ENCODE measurements around the gene STRADB.
"Not testable (repeated sequence)": the region's sequence is repeated elsewhere in the genome, so short reads cannot be mapped to it uniquely, and the experiment has no call there.

Gene STRADB

GRCh38 chr2:201432621-201433393 lies 18.7 kb upstream of the STRADB start:
- no peak overlapping the region for H3K4me3 ChIP-seq (ENCODE audit: low read depth, low read length)
- H3K36me3 ChIP-seq (ENCODE audit: control insufficient read depth, insufficient read depth, low read length) = no peaks in the 10 kb centered on the region
- no peaks in the 10 kb centered on the region for H3K27me3 ChIP-seq (ENCODE audit: control insufficient read depth, insufficient read depth, low read length)
- H3K4me1 ChIP-seq (ENCODE audit: control insufficient read depth, insufficient read depth, low read length) = no peaks in the 10 kb centered on the region
- no peaks in the 10 kb centered on the region for H3K9me3 ChIP-seq (ENCODE audit: control insufficient read depth, insufficient read depth, low read length)
- no peak overlapping the region for H3K9ac ChIP-seq (ENCODE audit: low read depth, low read length)

DNA sequence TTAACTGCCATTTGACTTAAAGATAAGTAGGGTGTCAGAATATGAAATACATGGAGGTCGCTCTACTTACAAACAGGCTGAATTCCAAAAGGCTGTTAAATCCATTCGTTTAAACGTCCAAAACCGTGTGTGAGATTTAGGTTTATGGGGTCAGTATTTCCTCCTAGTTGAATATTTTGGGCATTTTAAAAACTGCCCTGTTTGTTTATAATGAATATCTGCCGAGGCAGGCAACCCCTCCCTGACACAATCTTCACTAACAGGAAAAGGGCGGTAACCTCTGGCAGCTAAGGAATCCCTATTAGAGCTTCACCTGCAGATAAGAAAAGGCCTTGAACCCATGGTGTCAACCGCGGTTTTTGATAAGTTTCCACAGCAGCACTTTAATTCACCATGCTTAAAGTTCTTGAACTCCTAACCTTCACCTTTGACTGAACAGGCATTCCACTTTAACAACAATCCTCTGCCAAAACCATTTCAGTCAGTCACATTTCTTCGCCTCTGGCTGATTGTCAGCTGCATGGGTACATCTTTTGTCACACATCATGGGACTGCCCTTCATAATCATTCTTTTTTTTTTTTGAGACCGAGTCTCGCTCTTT lies 18.0 kb upstream of the STRADB start:
- no peaks in the 10 kb centered on the region for H3K9me3 ChIP-seq (ENCODE audit: control insufficient read depth, insufficient read depth, low read length)
- H3K4me3 ChIP-seq (ENCODE audit: low read depth, low read length) = no peak overlapping the region
- H3K27me3 ChIP-seq (ENCODE audit: control insufficient read depth, insufficient read depth, low read length) = no peaks in the 10 kb centered on the region
- no peaks in the 10 kb centered on the region for H3K36me3 ChIP-seq (ENCODE audit: control insufficient read depth, insufficient read depth, low read length)
- H3K9ac ChIP-seq (ENCODE audit: low read depth, low read length) = no peak overlapping the region
- H3K4me1 ChIP-seq (ENCODE audit: control insufficient read depth, insufficient read depth, low read length) = no peaks in the 10 kb centered on the region

GRCh38 chr2:201436141-201436540 lies 15.4 kb upstream of the STRADB start:
- H3K9ac ChIP-seq (ENCODE audit: low read depth, low read length) = no peak overlapping the region
- H3K36me3 ChIP-seq (ENCODE audit: control insufficient read depth, insufficient read depth, low read length) = no peaks in the 10 kb centered on the region
- H3K4me1 ChIP-seq (ENCODE audit: control insufficient read depth, insufficient read depth, low read length) = no peaks in the 10 kb centered on the region
- no peak overlapping the region for H3K4me3 ChIP-seq (ENCODE audit: low read depth, low read length)
- H3K27me3 ChIP-seq (ENCODE audit: control insufficient read depth, insufficient read depth, low read length) = no peaks in the 10 kb centered on the region
- no peaks in the 10 kb centered on the region for H3K9me3 ChIP-seq (ENCODE audit: control insufficient read depth, insufficient read depth, low read length)

- H3K9me3 ChIP-seq (ENCODE audit: control insufficient read depth, insufficient read depth, low read length); H3K4me3 ChIP-seq (ENCODE audit: low read depth, low read length); H3K4me1 ChIP-seq (ENCODE audit: control insufficient read depth, insufficient read depth, low read length); H3K9ac ChIP-seq (ENCODE audit: low read depth, low read length); H3K36me3 ChIP-seq (ENCODE audit: control insufficient read depth, insufficient read depth, low read length); H3K27me3 ChIP-seq (ENCODE audit: control insufficient read depth, insufficient read depth, low read length): not testable (repeated sequence)
Observed at GRCh38 chr2:201439336-201439922, 12.1 kb upstream of the STRADB start.

DNA sequence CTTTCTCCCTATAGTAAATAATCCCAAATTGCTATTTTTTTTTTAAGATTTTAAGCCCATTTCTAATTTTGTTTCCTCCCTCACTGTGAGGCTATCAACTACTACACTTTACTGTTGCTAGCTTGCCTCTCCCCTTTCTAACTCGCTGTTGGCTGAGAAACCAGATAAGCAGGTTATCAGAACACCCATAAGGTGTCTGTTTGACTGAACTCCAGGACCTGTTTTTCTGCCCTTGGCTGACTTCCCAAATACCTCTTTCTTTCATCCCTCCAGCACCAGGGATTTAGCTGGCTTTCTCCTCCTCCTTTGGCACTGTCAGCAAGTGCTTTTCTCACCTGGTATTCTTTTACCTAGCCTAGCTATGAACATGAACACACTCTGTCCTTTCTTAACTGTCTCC lies 11.4 kb upstream of the STRADB start:
- no peak overlapping the region for H3K9ac ChIP-seq (ENCODE audit: low read depth, low read length)
- no peaks in the 10 kb centered on the region for H3K27me3 ChIP-seq (ENCODE audit: control insufficient read depth, insufficient read depth, low read length)
- H3K4me1 ChIP-seq (ENCODE audit: control insufficient read depth, insufficient read depth, low read length) = no peaks in the 10 kb centered on the region
- H3K4me3 ChIP-seq (ENCODE audit: low read depth, low read length) = no peak overlapping the region
- H3K9me3 ChIP-seq (ENCODE audit: control insufficient read depth, insufficient read depth, low read length) = no peaks in the 10 kb centered on the region
- H3K36me3 ChIP-seq (ENCODE audit: control insufficient read depth, insufficient read depth, low read length) = no peaks in the 10 kb centered on the region

- H3K27me3 ChIP-seq (ENCODE audit: control insufficient read depth, insufficient read depth, low read length) = no peaks in the 10 kb centered on the region
- no peaks in the 10 kb centered on the region for H3K4me1 ChIP-seq (ENCODE audit: control insufficient read depth, insufficient read depth, low read length)
- no peak overlapping the region for H3K4me3 ChIP-seq (ENCODE audit: low read depth, low read length)
- no peaks in the 10 kb centered on the region for H3K9me3 ChIP-seq (ENCODE audit: control insufficient read depth, insufficient read depth, low read length)
- no peak overlapping the region for H3K9ac ChIP-seq (ENCODE audit: low read depth, low read length)
- no peaks in the 10 kb centered on the region for H3K36me3 ChIP-seq (ENCODE audit: control insufficient read depth, insufficient read depth, low read length)
Observed at GRCh38 chr2:201441409-201441808, 10.1 kb upstream of the STRADB start.

DNA sequence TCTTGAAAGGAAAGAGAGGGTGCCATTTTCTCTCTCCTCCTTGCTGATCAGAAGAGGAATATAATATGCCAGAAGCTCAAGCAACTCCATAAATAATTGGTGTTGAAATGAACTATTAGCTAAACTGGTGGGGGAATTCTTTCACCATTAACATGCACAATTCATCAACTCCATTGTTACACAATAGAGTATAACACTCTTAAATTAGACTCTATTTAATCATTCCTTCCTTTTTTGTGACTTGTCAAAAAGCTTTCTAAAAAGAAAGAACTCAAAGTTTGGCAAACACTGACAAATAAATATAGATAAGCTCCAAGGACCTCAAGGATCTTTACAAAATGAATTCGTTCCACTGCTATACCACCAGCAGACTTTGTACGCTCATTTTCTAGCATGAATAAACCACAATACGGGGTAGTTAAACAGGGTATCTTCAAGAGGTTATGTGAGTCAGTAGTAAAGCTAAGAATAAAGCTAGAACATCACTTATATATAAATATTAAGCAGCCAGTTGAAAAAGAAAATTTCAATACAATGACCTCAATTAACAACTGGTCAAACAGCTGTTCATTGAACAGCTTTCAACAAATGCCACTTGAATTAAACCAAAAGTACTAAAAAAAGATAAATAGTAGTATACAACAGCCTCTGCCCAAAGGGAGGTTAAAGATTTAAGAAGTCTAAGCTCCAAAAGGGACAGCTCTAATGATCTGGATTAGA lies 6.6 kb upstream of the STRADB start:
- no peak overlapping the region for H3K4me3 ChIP-seq (ENCODE audit: low read depth, low read length)
- no peaks in the 10 kb centered on the region for H3K27me3 ChIP-seq (ENCODE audit: control insufficient read depth, insufficient read depth, low read length)
- H3K9me3 ChIP-seq (ENCODE audit: control insufficient read depth, insufficient read depth, low read length) = no peaks in the 10 kb centered on the region
- H3K36me3 ChIP-seq (ENCODE audit: control insufficient read depth, insufficient read depth, low read length) = no peaks in the 10 kb centered on the region
- no peak overlapping the region for H3K9ac ChIP-seq (ENCODE audit: low read depth, low read length)
- H3K4me1 ChIP-seq (ENCODE audit: control insufficient read depth, insufficient read depth, low read length) = no peaks in the 10 kb centered on the region

GRCh38 chr2:201447086-201447485 lies 4.5 kb upstream of the STRADB start:
- no peaks in the 10 kb centered on the region for H3K4me1 ChIP-seq (ENCODE audit: control insufficient read depth, insufficient read depth, low read length)
- H3K27me3 ChIP-seq (ENCODE audit: control insufficient read depth, insufficient read depth, low read length) = no peaks in the 10 kb centered on the region
- no peaks in the 10 kb centered on the region for H3K36me3 ChIP-seq (ENCODE audit: control insufficient read depth, insufficient read depth, low read length)
- no peak overlapping the region for H3K9ac ChIP-seq (ENCODE audit: low read depth, low read length)
- H3K9me3 ChIP-seq (ENCODE audit: control insufficient read depth, insufficient read depth, low read length) = no peaks in the 10 kb centered on the region
- H3K4me3 ChIP-seq (ENCODE audit: low read depth, low read length) = no peak overlapping the region

DNA sequence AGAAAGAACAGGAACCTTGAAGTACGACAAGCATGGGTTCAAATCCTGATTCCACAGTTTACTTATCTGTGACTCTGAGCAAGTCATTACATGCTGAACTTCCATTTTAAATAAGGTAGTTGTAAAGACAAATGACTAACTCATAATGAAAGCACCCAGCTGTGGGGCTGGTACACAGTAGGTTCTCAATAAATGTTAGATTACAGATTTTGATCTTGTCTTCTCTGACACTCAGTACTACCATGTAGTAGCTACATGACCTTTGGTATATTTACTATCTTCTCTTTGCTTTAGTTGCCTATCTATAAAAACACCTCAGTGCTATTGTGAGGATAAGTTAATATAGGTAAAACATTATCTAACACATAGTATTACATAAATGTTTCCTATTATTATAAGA lies 3.5 kb upstream of the STRADB start:
- Histone ChIP-seq H3K4me3 (ENCODE audit: low read depth, low read length) (no peak overlapping the region), H3K9ac (ENCODE audit: low read depth, low read length) (no peak overlapping the region), H3K27me3 (ENCODE audit: control insufficient read depth, insufficient read depth, low read length) (no peaks in the 10 kb centered on the region), H3K4me1 (ENCODE audit: control insufficient read depth, insufficient read depth, low read length) (no peaks in the 10 kb centered on the region), H3K9me3 (ENCODE audit: control insufficient read depth, insufficient read depth, low read length) (no peaks in the 10 kb centered on the region), H3K36me3 (ENCODE audit: control insufficient read depth, insufficient read depth, low read length) (no peaks in the 10 kb centered on the region)

- Histone ChIP-seq H3K36me3 (ENCODE audit: control insufficient read depth, insufficient read depth, low read length) (no peaks in the 10 kb centered on the region), H3K9ac (ENCODE audit: low read depth, low read length) (no peak overlapping the region), H3K27me3 (ENCODE audit: control insufficient read depth, insufficient read depth, low read length) (no peaks in the 10 kb centered on the region), H3K4me3 (ENCODE audit: low read depth, low read length) (no peak overlapping the region), H3K4me1 (ENCODE audit: control insufficient read depth, insufficient read depth, low read length) (no peaks in the 10 kb centered on the region), H3K9me3 (ENCODE audit: control insufficient read depth, insufficient read depth, low read length) (no peaks in the 10 kb centered on the region)
Observed at GRCh38 chr2:201448701-201449100, 2.8 kb upstream of the STRADB start.

- Histone ChIP-seq H3K4me3 (ENCODE audit: low read depth, low read length) (peak overlapping the region; percentile 97), H3K9ac (ENCODE audit: low read depth, low read length) (peak overlapping the region; percentile 74), H3K27me3 (ENCODE audit: control insufficient read depth, insufficient read depth, low read length) (no peaks in the 10 kb centered on the region), H3K9me3 (ENCODE audit: control insufficient read depth, insufficient read depth, low read length) (no peaks in the 10 kb centered on the region), H3K4me1 (ENCODE audit: control insufficient read depth, insufficient read depth, low read length) (no peaks in the 10 kb centered on the region), H3K36me3 (ENCODE audit: control insufficient read depth, insufficient read depth, low read length) (no peaks in the 10 kb centered on the region)
Observed at GRCh38 chr2:201450954-201451291, 617 bp upstream of the STRADB start.

Data from iPS-15b (cell line).